HG02678 (cell line): Measurements from ENCODE around the gene SLC6A4.

Experiments used
- ATAC-seq: cut with Tn5 transposase; IDR thresholded peaks from one replicate; pipeline ENCODE4 v1.9.1; 2021; ENCODE audit warnings: mild to moderate bottlenecking, moderate library complexity; ENCODE audit not compliant: unreplicated experiment

The SLC6A4 gene

DNA sequence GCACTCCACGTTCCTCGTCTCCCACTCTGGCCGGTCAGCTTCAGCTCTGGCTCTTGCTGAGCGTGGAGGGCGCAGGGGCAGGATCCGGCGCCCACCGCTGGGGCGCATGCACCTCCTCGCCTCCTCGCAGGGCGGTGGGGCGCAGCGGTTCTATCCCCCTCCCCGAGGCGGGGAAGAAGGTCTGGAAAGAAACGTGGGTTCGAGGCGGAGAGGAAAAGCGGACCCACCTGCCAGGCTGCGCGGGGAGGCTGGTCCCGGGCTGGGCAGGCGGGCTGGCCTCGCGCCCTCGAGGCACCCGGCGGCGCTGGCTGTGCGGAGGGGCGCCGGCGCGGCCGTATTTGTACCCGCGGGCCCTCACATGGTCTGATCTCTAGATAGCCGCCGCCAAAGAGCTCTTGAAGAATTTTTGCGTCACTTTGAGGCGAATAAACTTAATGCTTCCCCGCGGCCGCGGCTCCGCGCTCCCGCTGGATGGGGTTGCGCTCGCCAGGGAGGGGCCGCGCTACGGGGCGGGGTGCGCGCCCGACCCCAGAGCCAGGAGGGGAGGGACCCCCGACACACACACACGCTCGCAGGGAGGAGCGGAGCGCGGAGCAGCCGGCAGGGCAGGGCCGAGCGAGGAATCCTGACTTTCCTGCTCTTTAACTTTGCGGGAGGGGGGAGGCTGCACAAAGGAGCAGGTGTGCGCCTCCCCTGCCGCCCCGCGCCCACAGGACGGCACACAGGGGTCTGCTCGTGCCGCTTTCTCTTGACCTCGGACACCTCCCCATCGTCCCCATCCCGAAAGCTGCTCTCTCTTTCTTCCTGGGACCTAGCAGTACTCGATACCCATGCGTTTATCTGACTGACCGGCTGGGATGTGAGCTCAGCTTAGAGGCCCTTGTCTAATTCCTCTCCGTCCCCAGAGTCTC is at the start of gene SLC6A4:
Gene SLC6A4, minus strand, starts transcription at position 312 of the 911 bp plus-strand sequence. CDS start 13,739 bp downstream, outside the sequence.
- ATAC-seq: peak; percentile 15

DNA sequence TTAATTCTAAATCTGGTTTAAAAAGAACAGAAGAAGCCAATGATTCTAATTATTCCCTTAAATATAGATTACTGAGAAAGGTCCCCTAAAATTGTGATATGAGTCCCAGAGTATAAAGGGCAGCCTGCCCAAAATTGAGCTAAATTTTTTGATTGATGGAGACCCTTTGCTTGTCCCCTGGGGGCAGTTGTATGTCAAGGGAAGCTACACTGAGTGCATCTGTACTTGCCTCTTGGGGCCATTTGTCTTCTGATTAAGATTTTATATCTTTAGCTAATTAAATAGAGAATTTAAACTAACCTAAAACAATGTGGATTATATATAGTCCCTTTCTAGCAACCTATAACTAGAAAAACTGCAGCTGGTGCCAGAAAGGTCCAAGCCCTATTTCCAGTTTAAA is 43.7 kb upstream of the SLC6A4 start:
- ATAC-seq: no peak

DNA sequence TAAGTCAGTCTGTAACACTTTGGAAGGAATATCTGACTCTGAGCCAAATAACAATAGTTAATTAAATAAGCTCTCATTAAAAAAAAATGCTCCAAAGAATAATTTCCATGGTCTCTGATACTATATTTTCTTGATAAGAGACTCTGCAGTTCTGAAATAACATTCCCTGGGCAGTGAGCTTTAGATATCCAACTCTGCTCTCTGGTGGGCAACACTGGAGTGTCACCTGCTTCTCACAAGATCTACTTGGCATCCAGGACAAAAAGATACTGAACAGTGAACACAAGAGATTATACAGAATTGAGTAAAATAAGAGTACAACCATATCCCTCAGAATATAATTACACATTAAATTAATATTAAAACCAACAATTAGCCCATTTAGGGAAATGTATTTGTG is 42.5 kb upstream of the SLC6A4 start:
- no peak for ATAC-seq

DNA sequence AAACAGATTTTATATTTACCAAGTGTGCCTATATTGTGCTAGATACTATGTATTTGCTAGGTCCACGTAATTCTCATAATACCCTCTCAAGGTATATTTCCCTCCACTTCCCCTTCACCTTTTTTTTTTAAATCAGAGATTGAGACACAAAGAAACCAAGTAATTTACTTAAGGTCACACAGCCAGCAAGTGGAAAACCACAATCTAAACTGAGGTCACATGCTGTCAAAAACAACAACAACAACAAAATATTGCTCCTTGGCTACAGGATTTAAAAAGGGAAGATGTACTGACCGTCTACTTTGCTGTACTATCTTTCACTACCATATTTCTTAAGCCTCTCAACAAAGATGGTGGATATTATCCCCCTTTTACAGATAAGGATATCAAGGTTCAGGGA is 40.4 kb upstream of the SLC6A4 start:
- no peak for ATAC-seq

DNA sequence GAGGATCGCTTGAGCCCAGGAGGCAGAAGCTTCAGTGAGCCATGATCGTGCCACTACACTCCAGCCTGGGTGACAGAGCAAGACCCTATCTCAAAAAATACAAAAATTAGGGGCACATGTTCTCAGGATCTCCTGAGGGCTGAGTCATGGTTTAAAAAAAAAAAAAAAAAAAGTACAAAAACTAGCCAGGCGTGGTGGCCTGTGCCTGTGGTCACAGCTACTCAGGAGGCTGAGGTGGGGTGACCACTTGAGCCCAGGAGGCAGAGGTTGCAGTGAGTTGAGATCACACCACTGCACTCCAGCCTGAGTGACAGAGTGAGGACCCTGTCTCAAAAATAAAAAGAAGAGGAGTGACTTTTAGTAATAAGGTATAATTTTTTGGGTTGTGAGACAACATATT is 39.4 kb upstream of the SLC6A4 start:
- ATAC-seq: no peak

DNA sequence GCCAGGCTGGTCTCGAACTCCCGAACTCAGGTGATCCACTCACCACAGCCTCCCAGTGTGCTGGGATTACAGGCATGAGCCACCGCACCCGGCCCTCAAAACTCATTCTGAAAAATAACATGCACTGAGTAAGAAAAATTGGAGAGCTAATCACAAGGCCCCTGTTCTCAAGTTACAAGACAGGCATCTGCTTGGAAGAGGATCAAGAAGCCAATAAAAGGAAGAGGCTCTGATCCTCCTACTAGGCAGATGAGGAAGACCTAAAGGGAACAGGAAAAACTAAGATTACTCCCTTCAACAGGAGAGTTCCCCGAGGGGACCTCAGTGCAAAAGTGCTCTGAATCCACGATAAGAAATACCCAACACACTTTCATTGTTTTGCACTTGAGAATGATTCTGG is 37.9 kb upstream of the SLC6A4 start:
- no peak for ATAC-seq

DNA sequence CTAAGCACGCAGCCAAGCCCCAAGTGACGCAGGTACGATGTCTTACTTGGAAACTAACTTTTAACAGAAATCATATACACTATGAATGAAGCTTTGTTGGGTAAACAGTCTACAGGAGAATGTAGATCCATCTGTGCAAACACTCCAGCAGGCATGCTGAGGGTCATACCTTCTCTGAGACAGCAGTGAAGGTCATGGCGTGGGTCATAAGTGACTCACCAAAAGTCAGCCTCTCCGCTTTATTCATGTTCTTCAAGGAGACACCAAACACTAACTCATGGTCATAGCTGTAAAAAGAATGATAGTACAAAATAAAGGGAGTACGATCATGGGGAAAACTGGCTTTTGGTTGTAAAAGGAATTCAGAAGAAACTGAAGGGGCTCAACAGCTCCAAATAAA is 35.6 kb upstream of the SLC6A4 start:
- no peak for ATAC-seq

DNA sequence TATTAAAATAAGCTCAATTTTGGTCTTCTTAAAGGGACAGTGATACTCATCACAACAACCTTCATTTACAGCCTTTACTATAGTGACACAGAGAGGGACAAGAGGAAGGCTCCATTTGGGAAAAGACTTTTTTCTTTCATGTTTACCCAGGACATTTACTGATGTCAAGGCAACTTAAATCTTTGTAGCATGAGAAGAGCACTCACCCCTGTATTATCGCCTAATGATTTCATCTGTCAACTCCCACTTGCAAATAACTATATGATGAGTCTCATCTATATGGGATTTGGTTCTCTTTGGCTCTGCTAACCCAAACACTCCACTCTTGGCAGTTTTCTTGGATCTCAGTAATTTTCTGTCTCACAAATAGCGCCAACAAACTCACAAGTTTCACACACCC is 32.1 kb upstream of the SLC6A4 start:
- ATAC-seq: no peak

DNA sequence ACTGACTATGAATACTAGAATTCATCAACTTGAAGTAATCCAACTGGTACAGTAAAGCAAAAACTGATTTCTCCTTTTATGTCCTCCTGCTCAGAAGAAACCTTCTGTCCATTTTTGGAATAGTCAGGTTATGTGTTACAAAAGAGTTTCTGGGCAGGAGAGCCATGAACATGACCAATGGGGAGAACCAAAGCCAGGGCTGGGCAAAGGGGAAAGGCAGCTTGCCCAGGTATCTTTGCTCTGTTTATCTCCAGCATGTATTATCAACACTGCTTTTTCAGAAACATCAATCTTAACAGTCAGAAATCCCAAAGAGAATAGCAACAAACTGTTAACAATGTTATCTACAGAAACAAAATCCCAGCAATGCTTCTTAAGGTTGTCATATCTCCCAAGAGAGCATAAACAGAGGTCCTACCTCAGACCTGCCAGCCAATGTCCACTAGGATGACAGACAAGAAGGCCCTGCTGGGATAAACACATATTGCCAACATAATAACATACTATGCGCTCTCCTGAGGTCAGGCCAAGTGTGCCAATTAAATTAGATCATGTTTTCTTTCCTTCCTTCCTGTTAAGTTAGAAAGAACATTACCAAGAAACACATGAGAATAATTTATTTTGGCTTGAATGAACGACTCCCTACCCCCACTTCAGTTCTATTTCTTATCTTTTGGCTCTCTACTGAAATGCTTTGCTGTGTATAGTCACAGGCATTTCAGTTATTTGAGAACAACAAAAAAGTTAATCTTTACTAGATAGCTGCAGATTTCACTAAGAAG is 28.2 kb upstream of the SLC6A4 start:
- ATAC-seq: no peak

DNA sequence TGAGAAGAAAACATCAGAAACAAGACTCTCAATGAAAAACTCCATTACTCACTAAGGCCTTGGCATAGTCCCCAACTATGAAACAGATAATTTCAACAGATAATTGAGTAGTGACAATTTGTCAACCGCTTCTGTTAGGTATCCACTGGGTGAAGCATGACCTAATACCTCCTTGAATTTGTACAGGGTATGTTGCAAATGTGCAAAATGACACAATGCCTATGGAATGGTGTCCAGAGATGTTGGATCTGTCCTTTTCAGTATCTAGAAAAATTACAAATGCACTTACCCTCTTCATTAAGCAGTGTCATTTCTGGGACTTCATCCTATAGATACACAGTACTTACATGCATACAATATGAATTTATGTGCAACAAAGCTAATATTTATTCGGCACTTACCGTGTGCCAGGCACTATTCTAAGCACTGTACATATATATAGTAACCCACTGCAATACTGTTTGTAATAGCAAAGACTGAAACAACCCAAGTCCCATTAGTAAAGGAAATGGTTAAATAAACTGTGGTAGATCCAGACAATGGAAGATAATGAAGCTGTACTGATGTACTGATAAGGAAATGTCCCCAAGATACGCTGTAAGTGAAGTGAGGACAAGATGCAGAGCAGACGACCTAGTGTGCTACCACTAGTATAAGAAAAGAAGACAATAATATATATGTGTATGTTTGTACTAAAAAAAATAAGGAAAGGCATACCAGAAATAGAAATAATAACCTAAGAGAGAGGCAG is 21.4 kb upstream of the SLC6A4 start:
- no peak for ATAC-seq

DNA sequence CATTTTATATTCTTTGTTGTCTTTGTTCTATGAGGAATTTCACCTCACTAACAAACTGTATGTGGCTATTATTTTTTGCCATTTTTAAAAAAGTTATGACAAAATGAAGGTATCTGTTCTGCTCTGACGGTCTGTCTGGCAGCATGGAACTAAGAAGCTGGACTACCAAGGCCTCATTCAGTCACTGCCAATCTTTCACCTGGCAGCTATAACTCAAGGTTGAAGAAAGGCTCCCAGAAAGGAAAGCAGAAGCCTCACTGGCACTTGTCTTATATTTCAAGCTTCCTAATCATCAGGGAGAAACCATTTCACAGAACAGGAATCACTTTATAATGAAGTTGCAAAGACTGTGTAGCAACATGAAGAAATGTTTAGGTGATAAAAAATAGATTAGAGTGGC is 18.7 kb upstream of the SLC6A4 start:
- no peak for ATAC-seq

DNA sequence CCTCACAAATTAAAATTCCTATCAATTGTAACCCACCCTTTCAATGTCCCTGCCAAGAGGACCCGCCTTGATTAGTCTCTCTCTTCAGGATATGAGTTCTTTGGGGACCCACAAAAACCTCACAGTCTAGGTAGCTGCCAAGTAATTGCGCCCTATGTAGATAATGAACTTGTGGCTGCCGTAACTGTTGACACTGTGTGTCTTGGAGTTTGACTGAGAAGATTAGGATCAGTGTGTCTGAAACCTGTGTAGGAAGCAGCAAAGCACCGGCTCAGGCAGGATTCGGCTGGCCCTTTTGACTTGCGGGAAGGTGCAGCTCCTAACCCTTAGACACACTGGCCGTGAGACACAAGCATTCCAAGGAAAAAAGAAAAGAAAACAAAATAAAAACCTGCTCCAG is 17.8 kb upstream of the SLC6A4 start:
- no peak for ATAC-seq

DNA sequence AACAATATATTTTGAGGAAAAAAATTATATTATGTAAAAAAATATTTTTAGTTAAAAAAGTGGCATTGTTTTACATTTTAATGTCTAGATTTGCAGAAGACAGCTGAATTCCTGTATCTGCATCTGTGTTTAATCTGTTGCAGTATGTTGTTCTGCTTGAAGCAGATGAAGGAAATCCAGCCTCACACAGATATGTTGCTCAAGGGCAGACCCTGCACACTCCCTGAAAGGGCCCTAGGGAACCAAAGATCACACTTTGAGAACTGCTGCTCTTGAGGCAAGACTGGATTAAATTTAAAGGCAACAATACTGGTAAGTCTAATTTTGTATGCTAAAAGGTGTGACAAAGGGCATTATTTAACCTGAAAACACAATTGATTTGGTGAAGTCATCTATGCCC is 16.4 kb upstream of the SLC6A4 start:
- no peak for ATAC-seq

DNA sequence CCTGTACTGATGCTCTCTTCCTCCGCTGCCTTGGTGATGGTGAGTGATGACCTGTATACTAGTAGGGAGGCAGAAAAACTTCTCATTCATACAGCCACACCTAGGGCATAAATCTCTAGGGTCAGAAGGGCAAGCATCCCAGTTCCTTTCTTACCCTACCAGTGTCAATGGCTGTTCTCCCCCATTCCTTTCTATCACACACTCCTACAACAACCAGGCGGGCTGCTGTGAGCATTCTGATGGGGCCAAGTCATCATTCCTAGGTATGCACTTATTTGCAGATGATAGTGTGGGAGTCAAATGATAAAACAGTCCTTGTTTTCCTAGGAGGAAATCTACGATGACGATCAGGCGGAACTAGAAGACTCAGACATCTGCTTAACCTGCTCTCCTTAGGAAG is 14.0 kb upstream of the SLC6A4 start:
- no peak for ATAC-seq

DNA sequence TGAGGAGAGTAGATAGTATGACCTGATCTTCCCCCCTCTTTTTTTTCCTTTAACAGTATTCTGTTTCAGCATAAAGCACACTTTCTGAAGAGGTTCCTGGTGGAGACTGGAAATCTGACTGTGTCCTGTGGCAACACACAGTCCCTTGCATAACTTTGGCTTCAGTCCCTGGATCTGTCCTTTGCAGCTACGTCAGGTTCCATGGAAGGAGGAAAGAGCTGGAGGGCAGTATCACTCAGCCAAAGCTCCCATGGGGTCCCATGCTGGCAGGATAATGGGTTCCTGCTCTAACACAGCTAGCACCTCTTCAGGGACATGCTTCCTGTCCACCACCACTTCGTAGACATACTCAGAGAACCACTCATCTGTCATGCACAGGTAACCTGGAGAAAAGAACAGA is 13.3 kb upstream of the SLC6A4 start:
- no peak for ATAC-seq

DNA sequence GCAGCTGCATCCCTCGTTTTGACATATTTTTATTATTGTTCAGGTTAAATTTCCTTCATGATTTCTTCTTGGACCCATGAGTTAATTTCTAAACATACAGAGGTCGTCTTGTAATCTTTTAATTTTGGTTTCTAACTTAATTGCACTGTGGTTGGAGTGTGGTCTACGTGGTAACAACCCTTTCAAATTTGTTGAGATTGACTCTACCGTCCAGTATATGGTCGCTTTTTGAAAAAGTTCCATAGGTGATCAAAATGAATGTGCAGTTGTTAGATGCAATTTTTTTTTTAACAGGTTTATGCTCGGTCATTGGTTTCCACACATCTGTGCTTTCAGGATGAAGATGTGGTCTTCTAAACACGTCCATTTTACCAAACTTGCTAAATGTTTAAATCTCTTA is 11.0 kb upstream of the SLC6A4 start:
- ATAC-seq: no peak

DNA sequence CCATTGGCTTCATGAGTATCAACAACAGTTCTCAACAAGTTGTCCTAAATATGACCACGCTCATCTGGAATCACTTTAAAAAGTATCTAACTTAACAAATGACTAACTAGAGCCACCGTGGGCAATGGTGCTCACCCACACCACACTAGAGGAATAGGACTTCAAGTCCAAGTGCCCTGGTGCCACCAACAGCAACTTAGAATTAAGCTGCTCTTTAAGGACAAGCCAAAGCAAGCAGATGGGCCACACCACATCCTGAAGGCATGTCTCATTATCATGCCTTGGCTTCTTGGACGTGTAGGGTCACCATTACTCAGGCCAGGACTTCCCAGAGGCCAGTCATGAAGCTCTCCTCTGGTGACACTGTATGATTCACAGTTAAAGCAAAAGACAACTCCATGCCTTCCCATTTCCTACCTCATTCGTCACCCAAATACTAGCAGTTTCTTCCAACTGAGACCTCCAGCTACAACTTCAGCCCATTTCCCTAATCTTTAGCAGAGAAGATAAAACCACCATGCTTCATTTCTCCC is 9.4 kb upstream of the SLC6A4 start:
- no peak for ATAC-seq

DNA sequence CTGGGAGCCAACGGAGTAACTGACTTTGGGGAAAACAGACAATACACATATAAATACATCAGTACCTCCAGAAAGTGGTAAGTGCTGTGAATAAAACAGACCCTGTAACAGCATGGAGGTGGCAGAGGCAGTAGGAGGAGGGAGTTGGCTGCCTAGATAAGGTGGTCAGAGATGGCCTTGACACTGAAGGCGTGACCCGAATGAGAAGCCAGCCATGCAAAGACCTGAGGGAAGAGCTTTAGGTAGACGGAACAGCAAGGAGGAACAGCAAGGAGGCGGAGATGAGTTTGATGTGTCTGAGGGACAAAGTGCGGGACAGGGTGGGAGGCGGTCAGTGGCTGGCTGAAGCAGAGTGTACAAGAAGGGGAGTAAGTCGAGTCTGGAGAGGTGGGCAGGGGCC is 8.1 kb upstream of the SLC6A4 start:
- no peak for ATAC-seq

DNA sequence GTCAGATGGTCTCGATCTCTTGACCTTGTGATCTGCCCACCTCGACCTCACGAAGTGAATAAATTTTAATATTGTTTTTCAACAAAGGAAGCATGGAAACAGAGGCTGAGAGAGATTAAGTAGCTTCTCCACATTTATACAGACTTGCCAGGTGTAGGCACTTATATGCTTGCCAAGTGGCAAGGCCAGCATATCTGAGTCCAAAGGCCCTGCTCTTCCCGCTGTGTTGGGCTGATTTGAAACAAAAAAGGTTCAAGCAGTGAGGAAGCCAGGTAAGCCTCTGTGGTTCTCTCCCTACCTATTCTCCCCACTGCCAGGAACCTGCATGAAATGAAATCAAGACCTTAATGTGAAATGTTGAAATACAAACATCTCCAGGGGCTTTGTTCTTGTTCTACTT is 7.5 kb upstream of the SLC6A4 start:
- ATAC-seq: no peak

DNA sequence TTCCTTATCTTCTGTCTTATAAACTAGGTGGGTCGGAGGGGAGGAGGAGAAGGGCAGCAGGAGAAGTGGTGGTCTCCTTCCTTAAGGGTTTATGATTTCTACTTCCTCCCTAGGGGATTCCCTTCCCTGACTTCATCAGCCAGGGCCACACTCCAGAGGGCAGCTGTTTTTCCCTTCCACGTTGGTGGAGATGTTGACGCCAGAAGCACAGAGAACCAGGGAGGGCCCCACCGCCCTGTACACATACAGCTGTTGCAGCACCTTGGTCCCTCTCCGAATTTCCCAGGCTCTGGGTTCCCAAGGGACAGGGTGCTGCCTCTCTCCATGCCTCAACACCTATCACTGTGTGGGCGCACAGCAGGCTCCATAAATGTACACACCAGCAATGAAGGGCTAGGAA is 5.6 kb upstream of the SLC6A4 start:
- no peak for ATAC-seq

DNA sequence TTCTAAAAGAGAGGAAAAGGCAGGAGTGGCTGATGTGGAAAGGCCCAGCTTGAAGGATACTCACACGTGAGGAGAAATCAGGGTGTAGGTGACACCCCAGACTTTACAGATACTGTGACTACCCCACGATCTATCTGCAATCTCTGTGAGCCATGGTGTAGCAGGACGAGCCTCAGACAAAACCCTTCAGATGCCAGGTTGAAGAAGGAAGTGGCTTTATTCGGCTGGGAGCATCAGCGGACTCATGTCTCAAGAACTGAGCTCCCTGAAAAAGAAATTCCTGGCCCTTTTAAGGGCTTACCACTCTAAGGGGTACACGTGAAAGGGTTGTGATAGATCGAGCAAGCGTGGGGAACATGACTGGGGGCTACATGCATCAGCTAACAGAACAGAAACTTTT is 4.7 kb upstream of the SLC6A4 start:
- ATAC-seq: no peak
